ENCODE results near the gene GATB.

GRCh38 chr4:151792995-151793394 is 32.2 kb upstream of the GATB start:
- TF ChIP-seq POLR2A (IDR thresholded peaks at IDR 0.05; ENCODE audit: low read length) (no peak), GATA1 (IDR thresholded peaks at IDR 0.05; ENCODE audit: low read depth, low read length) (no peak)
